Gastroesophageal sphincter (tissue), 2 donors: ENCODE measurements around the gene PPTC7.
"Not testable (repeated sequence)": the region's sequence is repeated elsewhere in the genome, so short reads cannot be mapped to it uniquely, and the experiment has no call there.

ENCODE experiments used
- EP300 ChIP-seq: sonication (generic); formaldehyde crosslinking; IDR thresholded peaks from one replicate; pipeline ENCODE4 v1.6.1; 2017; ENCODE audit warnings: antibody characterized with exemption, mild to moderate bottlenecking
- POLR2A ChIP-seq, 2 donors: fragments of 450-650 bp; IDR thresholded peaks; one replicate each; pipeline ENCODE4 v1.6.1; 2017; ENCODE audit warnings: antibody characterized with exemption in 2 of 2, mild to moderate bottlenecking in 2 of 2, moderate library complexity in 1 of 2

GRCh38 chr12:110570798-110571197 is 12.3 kb downstream of the PPTC7 start:
- TF ChIP-seq POLR2A (IDR thresholded peaks at IDR 0.05); EP300: not testable (repeated sequence)
